IMR-90 (cell line): Measurements from ENCODE around the gene L3MBTL4. TPM values are rescaled to one million over a fixed set of nuclear protein-coding genes. Genes with fewer than 3 reads are reported as not detected.

Experiments
- ATAC-seq: fragments of 200-7000 bp; cut with Tn5 transposase; 2 replicates; pipeline ENCODE4 v1.9.1; 2020; ENCODE audit warnings: low read depth, mild to moderate bottlenecking, moderate library complexity
- BruUV-seq: library from RNA; stranded (reverse); fragments of 400-500 nt; replicated peaks from 2 replicates; lab custom pipeline; 2021; lab: Mats Ljungman, UMichigan
- CTCF ChIA-PET: fragments of 300-600 bp; formaldehyde crosslinking; extraction: SDS; loops from one replicate; lab custom pipeline; 2021; ENCODE audit warnings: antibody characterized with exemption; lab: Yijun Ruan, JAX
- POLR2A ChIA-PET: fragments of 300-600 bp; sonication (Branson Sonifier 250); formaldehyde crosslinking; loops from one replicate; lab custom pipeline; 2022; ENCODE audit warnings: antibody characterized with exemption; ENCODE audit not compliant: unreplicated experiment; lab: Charles Lee
- DNase-seq: peaks from one replicate; pipeline ENCODE4 v3.0.0; 2013
- H2AFZ ChIP-seq: replicated peaks from 2 replicates; pipeline ENCODE3; 2013; ENCODE audit warnings: low read length, mild to moderate bottlenecking; ENCODE audit not compliant: poor library complexity
- H2AK5ac ChIP-seq: 2 replicates; pipeline ENCODE4 v1.6.1; 2013; ENCODE audit warnings: low read depth, low read length, inconsistent platforms
- H2AK9ac ChIP-seq: replicated peaks from 2 replicates; pipeline ENCODE3; 2013; ENCODE audit warnings: mild to moderate bottlenecking, low read depth, low read length, moderate library complexity; ENCODE audit not compliant: poor library complexity
- H2BK120ac ChIP-seq: 2 replicates; pipeline ENCODE4 v1.6.1; 2013; ENCODE audit warnings: low read depth, low read length, inconsistent platforms
- H2BK15ac ChIP-seq: 3 replicates; pipeline ENCODE4 v1.6.1; 2013; ENCODE audit warnings: low read depth, low read length, inconsistent platforms
- H2BK20ac ChIP-seq: 2 replicates; pipeline ENCODE4 v1.6.1; 2013; ENCODE audit warnings: low read depth, mild to moderate bottlenecking, inconsistent platforms, low read length, moderate library complexity
- H2BK5ac ChIP-seq: 2 replicates; pipeline ENCODE4 v1.6.1; 2013; ENCODE audit warnings: mild to moderate bottlenecking, low read depth, low read length, inconsistent platforms; ENCODE audit not compliant: poor library complexity, severe bottlenecking
- H3K14ac ChIP-seq: replicated peaks from 2 replicates; pipeline ENCODE4 v1.6.1; 2013; ENCODE audit warnings: low read depth, low read length, inconsistent platforms
- H3K18ac ChIP-seq: 2 replicates; pipeline ENCODE4 v1.6.1; 2013; ENCODE audit warnings: low read depth, low read length, control low read depth
- H3K23ac ChIP-seq: 2 replicates; pipeline ENCODE4 v1.6.1; 2013; ENCODE audit warnings: low read depth, low read length, inconsistent platforms
- H3K27ac ChIP-seq: 2 replicates; pipeline ENCODE4 v1.5.1; 2013; ENCODE audit warnings: mild to moderate bottlenecking, control low read depth, low read length; ENCODE audit not compliant: insufficient read depth
- H3K27me3 ChIP-seq: 2 replicates; pipeline ENCODE4 v1.6.1; 2013; ENCODE audit warnings: low read length; ENCODE audit not compliant: control insufficient read depth, insufficient read depth
- H3K36me3 ChIP-seq: 2 replicates; pipeline ENCODE4 v1.6.1; 2013; ENCODE audit warnings: low read length, mixed read lengths; ENCODE audit not compliant: control insufficient read depth, insufficient read depth
- H3K4ac ChIP-seq: 2 replicates; pipeline ENCODE4 v1.6.1; 2013; ENCODE audit warnings: low read depth, low read length, inconsistent platforms
- H3K4me1 ChIP-seq: 2 replicates; pipeline ENCODE4 v1.6.1; 2013; ENCODE audit warnings: low read length, mixed read lengths; ENCODE audit not compliant: control insufficient read depth, insufficient read depth
- H3K4me2 ChIP-seq: 2 replicates; pipeline ENCODE4 v1.6.1; 2013; ENCODE audit warnings: low read depth, mild to moderate bottlenecking, control low read depth, low read length, moderate library complexity
- H3K4me3 ChIP-seq: 2 replicates; pipeline ENCODE4 v1.5.1; 2013; ENCODE audit warnings: low read depth, mild to moderate bottlenecking, control low read depth, low read length, moderate library complexity; ENCODE audit not compliant: insufficient read depth
- H3K56ac ChIP-seq: 2 replicates; pipeline ENCODE4 v1.6.1; 2013; ENCODE audit warnings: low read length, inconsistent platforms; ENCODE audit not compliant: insufficient read depth; ENCODE audit errors: extremely low read depth
- H3K79me1 ChIP-seq, 2 experiments: 2 replicates each; pipeline ENCODE4 v1.6.1; 2013; ENCODE audit warnings: low read length in 2 of 2, inconsistent platforms in 1 of 2, low read depth in 1 of 2
- H3K9ac ChIP-seq: 2 replicates; pipeline ENCODE4 v1.6.1; 2013; ENCODE audit warnings: low read depth, low read length, control low read depth
- H3K9me1 ChIP-seq: 2 replicates; pipeline ENCODE4 v1.6.1; 2013; ENCODE audit warnings: low read length, inconsistent platforms; ENCODE audit not compliant: insufficient read depth
- H3K9me3 ChIP-seq: 2 replicates; pipeline ENCODE4 v1.6.1; 2013; ENCODE audit warnings: low read length; ENCODE audit not compliant: control insufficient read depth, insufficient read depth
- H4K20me1 ChIP-seq: 2 replicates; pipeline ENCODE4 v1.6.1; 2013; ENCODE audit warnings: low read length, inconsistent platforms; ENCODE audit not compliant: insufficient read depth
- H4K5ac ChIP-seq: 2 replicates; pipeline ENCODE4 v1.6.1; 2013; ENCODE audit warnings: mild to moderate bottlenecking, low read depth, low read length, control low read depth
- H4K8ac ChIP-seq, 2 experiments: 2 replicates each; pipeline ENCODE4 v1.6.1; 2013; ENCODE audit warnings: low read depth in 2 of 2, low read length in 2 of 2, control low read depth in 1 of 2, inconsistent platforms in 1 of 2
- H4K91ac ChIP-seq: 2 replicates; pipeline ENCODE4 v1.6.1; 2013; ENCODE audit warnings: low read depth, low read length, inconsistent platforms; ENCODE audit not compliant: insufficient read depth
- CEBPB ChIP-seq: IDR thresholded peaks from 2 replicates; pipeline ENCODE4 v1.6.1; 2012; ENCODE audit warnings: low read depth, low read length, improper control_type of control experiment
- FOS ChIP-seq: fragments of 150-350 bp; IDR thresholded peaks from 2 replicates; pipeline ENCODE4 v1.6.1; 2016; ENCODE audit warnings: low read depth, low read length
- MAFK ChIP-seq: IDR thresholded peaks from 2 replicates; pipeline ENCODE4 v1.6.1; 2012; ENCODE audit warnings: low read depth, low read length, improper control_type of control experiment
- NFE2L2 ChIP-seq: fragments of 150-350 bp; IDR thresholded peaks from 2 replicates; pipeline ENCODE4 v1.6.1; 2016; ENCODE audit warnings: low read depth, mild to moderate bottlenecking, low read length
- RAD21 ChIP-seq: IDR thresholded peaks from 2 replicates; pipeline ENCODE4 v1.6.1; 2012; ENCODE audit warnings: low read length, improper control_type of control experiment
- RFX5 ChIP-seq: IDR thresholded peaks from 2 replicates; pipeline ENCODE4 v1.8.0; 2012; ENCODE audit warnings: low read depth, mild to moderate bottlenecking, low read length, moderate library complexity
- SMC3 ChIP-seq: fragments of 150-350 bp; IDR thresholded peaks from 2 replicates; pipeline ENCODE4 v1.6.1; 2016; ENCODE audit warnings: low read depth, mild to moderate bottlenecking, antibody characterized with exemption, low read length, moderate library complexity
- WGBS, 2 experiments: methylation state at CpG; one replicate each; pipeline versions ENCODE4 v1.1.5 to v1.1.7; 2013; ENCODE audit warnings: missing lambda C conversion rate in 2 of 2; ENCODE audit not compliant: insufficient read length in 1 of 2; ENCODE audit errors: extremely low coverage in 2 of 2; 5-methylcytosine and 5-hydroxymethylcytosine counted together
- dilution Hi-C: fragments of 300-500 bp; cut with HindIII; formaldehyde crosslinking; loops from one replicate; pipeline ENCODE4 v1.14.3; 2018; ENCODE audit warnings: low sequenced_read_pairs; ENCODE audit not compliant: unreplicated experiment
- in situ Hi-C: fragments of 300-500 bp; cut with MboI; formaldehyde crosslinking; loops from 3 replicates; pipeline ENCODE4 v1.14.3; 2019; ENCODE audit warnings: low sequenced_read_pairs, inconsistent platforms, mixed read lengths
- intact Hi-C: fragments of 100-400 bp; cut with micrococcal nuclease; formaldehyde crosslinking; loops from 2 replicates; pipeline ENCODE4 v1.10.0; 2022
- polyA plus RNA-seq, 3 experiments: library from polyadenylated mRNA; depleted of rRNA; stranded (reverse); fragments of >200 nt; gene quantifications; 2 replicates each; pipeline ENCODE4 v1.2.3, GENCODE V29; 2012; ENCODE audit warnings: low replicate concordance in 1 of 3
- total RNA-seq: library from RNA; depleted of rRNA; stranded (reverse); fragments of >200 nt; gene quantifications from 2 replicates; pipeline ENCODE4 v1.2.3, GENCODE V29; 2012
- TF ChIP-seq, protein P1 (sequence below): fragments of 150-350 bp; IDR thresholded peaks from 2 replicates; pipeline ENCODE4 v1.6.1; 2017; ENCODE audit warnings: mild to moderate bottlenecking, antibody characterized with exemption, low read length, low read depth

The L3MBTL4 gene
- total and polyA plus RNA-seq, 2 of the 4 experiments (the other 2 are of a cell fraction), result under 0.01 to 0.02 TPM

DNA sequence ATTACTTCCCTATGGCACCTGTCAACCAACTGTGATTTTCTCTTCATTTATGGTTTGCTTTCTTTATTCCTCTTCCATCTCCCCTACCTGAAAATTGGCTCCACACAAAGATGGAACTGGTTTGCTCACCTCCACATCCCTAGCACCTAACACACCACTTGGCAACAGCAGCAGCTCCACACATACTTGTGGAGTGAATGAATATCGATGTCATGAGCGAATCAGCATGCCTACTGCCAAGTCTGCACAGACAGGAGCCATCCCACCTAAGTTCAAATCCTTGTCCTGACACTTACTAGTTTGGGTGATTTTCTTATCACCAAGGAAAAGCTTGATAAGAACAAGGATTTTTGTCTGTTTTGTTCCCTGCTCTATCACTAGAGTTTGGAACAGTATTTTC is 328.0 kb downstream of the L3MBTL4 start:
- ATAC-seq, result no peak
- in situ Hi-C loops (no loop called here), dilution Hi-C loops (no loop called here), intact Hi-C loops (no loop called here)
- CTCF ChIA-PET, result no interaction called here
- Histone ChIP-seq H3K36me3 (no peaks in the 10 kb centered on the region), H4K5ac (no peak overlapping the region), H3K4me2 (no peak overlapping the region), H3K9me1 (no peaks in the 10 kb centered on the region), H4K91ac (no peak overlapping the region), H2AK9ac (no peak overlapping the region), H2AK5ac (no peak overlapping the region), H3K4ac (no peak overlapping the region), H3K14ac (no peak overlapping the region), H4K20me1 (no peaks in the 10 kb centered on the region), H3K56ac (no peak overlapping the region), H3K4me1 (no peaks in the 10 kb centered on the region), H3K79me1 (no peaks in the 10 kb centered on the region), H3K23ac (no peak overlapping the region), H3K9ac (no peak overlapping the region), H2BK15ac (no peak overlapping the region), H4K8ac (no peak overlapping the region), H3K27ac (no peak overlapping the region), H2BK20ac (no peak overlapping the region), H3K18ac (no peak overlapping the region), H3K27me3 (no peaks in the 10 kb centered on the region), H2BK5ac (no peak overlapping the region), H2AFZ (no peak overlapping the region), H3K9me3 (peaks cover 3% of the 10 kb centered on the region; the same call in 1 of the 2 replicates), H2BK120ac (no peak overlapping the region), H3K4me3 (no peak overlapping the region)
- WGBS, 2 experiments, result no CpG with 5 or more reads among the region's 2 CpGs
- POLR2A ChIA-PET, result no interaction called here
- BruUV-seq, result no TSS peak
- peak; percentile 20 for DNase-seq
- TF ChIP-seq SMC3 (no peak), RFX5 (no peak), RAD21 (no peak), NFE2L2 (no peak), CEBPB (no peak), MAFK (no peak), FOS (no peak)
- TF ChIP-seq, protein P1, sequence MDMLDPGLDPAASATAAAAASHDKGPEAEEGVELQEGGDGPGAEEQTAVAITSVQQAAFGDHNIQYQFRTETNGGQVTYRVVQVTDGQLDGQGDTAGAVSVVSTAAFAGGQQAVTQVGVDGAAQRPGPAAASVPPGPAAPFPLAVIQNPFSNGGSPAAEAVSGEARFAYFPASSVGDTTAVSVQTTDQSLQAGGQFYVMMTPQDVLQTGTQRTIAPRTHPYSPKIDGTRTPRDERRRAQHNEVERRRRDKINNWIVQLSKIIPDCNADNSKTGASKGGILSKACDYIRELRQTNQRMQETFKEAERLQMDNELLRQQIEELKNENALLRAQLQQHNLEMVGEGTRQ, result no peak
